Measurements from ENCODE around the gene TNRC6C.

DNA sequence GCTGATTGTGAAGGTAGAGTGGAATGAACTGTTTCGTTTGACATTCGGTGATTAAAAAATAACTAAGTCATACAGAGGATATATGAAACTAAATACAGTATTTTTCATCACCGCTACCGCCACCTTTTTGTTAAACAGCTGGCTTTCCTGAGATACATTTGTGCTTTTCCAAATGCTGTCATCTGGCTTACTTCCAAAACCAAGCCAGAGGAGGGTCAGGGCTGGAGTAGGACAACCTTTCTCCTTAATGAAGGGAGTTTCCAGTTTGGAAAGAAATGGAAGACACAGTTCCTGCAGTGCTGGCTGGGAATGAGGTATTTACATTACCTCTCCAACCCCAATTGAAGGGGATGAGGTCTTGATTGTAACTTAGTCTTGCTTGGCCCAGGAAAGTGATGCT lies 3.2 kb downstream of the TNRC6C start:
- TF ChIP-seq CTCF (IDR thresholded peaks at IDR 0.05) (no peak), POLR2A (IDR thresholded peaks at IDR 0.05) (no peak)
